Pons (tissue), 1 donor: Measurements from ENCODE around the gene RNASEH2A.
"Not testable (repeated sequence)": the region's sequence is repeated elsewhere in the genome, so short reads cannot be mapped to it uniquely, and the experiment has no call there.

Source experiments
- DNase-seq: peaks from one replicate; pipeline ENCODE4 v3.0.0-alpha.2; 2016; ENCODE audit warnings: low spot score

Gene RNASEH2A

GRCh38 chr19:12833418-12833737 lies 27.0 kb downstream of the RNASEH2A start:
- DNase-seq: no peak

DNA sequence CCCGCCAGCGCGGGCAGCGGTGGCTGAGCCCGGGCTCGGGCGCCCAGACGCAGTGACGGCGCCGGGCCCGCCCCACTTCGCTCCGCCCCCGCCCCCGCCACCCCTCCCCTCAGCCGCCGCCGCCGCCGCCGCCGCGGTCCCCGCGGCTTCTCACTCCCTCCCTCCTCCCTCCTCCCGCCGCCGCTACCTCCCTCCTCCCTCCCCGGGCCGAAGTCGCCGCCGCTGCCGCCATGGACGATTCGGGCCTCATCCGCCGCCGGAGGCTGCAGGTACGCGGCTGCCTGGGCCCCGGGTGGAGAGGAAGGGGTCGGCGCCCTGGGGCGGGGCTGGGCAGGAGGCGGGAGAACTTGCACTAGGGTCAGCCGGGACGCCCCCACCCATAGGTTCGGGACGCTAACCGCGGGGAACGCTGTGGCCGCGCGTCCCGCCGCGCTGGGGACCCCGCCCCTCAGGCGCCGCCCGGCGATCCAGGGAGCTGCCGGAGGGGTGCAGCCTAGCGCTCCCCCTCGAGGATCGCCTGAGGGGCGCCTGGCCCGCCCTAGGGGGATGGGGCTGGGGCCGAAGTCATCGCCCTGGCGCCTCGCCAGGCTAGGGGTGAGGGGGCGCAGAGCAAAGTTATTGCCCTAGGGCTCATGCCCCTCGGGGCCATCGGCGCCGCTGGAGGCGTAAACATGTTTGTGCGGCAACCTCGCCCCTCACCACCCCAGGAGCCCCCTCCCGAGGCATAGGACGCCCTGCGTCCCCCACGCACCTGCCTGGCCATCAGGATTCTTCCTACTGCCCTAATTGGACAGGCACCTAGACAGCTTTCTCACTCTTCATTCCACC lies 27.6 kb downstream of the RNASEH2A start:
- no peak for DNase-seq

- no peak for DNase-seq
Measured at GRCh38 chr19:12834566-12834943, 28.2 kb downstream of the RNASEH2A start, which contains the start of gene RTBDN. TSS of gene RTBDN (minus strand) at chr19:12834579. CDS start at chr19:12829979, 4,600 bp downstream.

- no peak for DNase-seq
Measured at GRCh38 chr19:12834976-12835757, 28.8 kb downstream of the RNASEH2A start.

GRCh38 chr19:12836529-12836863 lies 30.1 kb downstream of the RNASEH2A start:
- no peak for DNase-seq

DNA sequence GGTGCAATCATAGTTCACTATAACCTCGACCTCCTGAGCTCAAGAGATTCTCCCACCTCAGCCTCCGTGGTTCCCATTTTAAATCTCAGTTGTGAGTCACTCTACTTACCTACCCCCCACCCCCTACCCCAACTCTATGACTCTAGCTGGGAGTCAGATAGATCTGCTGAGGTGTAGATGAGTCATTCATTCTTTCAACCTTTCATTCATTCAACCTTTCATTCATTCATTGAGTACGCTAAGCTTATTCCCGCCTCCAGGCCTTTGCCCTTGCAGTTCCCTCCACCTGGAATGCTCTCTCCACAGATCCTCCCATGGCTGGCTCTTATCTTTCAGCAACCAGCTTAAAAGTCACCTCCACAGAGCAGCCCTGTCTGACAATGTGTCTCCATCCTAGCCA lies 30.8 kb downstream of the RNASEH2A start:
- DNase-seq: no peak

- DNase-seq: no peak
Measured at GRCh38 chr19:12838182-12838885, 31.9 kb downstream of the RNASEH2A start, which contains the start of gene MAST1. TSS of gene MAST1 (plus strand) at chr19:12838515. CDS start at chr19:12838573, 58 bp downstream.

DNA sequence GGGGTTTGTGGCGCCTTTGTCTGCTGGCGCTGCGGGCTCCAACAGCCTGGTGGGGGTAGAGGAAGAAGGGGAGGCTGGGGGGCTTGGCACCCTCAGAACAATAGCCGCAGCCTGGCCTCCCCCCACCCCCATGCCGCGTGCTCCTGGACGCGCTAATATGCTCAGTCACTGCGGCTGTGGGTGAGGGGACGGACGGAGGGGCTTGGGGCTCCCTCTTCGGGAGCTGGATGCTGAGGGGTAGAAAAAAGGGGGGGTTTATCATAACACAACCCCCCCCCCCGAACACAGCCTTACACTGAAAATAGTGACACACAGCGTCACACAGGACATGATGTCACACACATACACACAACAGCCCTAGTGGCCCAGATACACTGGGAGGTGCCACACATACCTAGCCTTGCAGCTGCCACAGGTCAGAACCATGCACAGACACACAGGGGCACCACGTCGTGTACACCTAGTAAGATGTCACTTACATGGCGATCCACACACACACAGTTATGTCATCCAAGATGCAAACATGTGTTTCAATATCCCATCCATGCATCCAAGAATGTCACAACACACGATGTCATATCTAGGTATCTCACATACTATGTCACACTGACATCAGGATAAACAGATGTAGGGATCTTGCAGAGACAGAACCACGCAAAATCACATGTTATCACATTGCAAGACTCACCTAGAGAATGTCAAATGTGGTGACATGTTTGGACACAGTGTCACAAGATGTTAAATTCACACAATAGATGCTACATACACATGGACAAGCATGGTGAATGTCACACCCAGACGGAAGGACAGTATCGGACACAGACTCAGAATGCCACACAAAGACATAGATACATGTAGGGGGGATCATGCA lies 32.7 kb downstream of the RNASEH2A start:
- no peak for DNase-seq

DNA sequence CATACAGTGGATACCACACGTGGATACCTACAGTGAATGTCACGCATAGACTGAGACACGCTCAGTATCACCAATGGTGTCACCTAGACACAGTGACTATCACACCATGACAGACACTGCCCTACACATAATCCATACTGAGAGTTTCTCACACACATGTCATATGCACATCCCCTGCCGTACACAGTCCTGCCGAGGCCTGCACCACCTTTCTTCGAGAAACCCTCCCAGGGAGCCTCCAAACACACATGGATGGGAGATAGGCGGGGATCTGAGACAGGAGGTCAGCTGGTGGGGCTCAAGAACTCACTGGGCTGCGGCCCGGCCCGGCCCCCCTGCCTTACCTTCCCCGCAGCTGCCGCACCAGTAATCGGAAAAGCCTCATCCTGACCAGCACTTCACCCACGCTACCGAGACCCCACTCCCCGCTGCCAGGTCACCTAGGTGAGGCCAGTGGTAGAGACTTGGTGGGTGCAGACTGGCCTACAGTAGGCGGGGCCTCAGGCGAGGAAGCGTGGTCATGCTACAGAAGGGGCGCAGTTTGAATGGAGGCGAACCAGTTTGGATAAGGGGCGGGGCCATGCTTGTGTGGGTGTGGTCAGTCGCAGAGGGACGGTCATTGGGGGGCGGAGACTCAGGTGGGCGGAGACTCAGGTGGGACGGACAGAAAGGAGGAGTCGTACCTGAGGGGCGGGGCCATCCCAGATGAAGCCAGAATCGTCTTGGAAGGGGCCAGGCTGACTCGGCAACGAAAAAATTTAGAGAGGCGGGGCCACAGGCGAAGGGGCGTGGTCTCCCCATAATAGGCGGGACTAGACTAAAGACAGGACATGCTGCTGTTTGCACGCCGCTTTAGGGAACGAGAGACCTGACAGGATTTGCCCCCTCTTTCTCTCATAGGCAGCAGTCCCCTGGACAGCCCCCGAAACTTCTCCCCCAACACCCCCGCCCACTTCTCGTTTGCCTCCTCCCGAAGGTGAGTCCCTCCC lies 34.0 kb downstream of the RNASEH2A start:
- no peak for DNase-seq

DNA sequence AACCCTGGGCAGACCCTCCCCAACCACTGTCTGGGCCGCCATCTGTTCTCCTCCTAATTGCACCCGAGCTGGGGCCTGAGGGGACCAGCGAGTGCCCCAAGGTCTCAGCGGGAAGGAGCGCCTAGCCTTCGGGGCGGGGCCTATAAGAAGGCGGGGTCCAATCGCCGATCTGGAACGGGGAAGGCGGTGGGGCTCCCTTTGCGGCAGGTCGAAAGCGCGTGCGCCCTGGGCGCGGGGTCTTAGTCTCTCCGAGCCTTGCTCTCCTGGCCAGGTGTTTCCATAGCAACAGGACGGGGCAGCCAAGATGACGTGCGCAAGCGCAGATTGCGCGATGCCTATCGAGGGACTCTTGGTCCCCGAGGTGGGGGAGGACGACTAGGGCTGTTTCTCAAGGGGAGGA lies 34.7 kb downstream of the RNASEH2A start:
- no peak for DNase-seq

DNA sequence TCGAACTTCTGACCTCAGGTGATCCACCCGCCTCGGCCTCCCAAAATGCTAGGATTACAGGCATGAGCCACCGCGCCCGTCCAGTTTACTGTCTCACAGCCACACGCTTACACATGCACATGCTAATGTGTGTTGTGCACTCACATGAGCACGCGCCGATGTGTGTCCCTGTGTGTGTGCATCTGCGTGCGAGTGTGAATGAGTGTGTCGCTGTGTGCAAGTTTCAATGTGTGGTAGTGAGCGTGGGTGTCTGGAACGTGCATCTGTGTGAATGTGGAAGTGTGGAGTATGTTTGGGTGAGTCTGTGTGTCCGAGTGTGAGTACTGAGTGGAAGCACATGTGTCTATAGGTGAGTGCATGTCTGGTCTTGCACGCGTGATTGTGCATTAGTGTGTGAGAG lies 36.1 kb downstream of the RNASEH2A start:
- DNase-seq: no peak

DNA sequence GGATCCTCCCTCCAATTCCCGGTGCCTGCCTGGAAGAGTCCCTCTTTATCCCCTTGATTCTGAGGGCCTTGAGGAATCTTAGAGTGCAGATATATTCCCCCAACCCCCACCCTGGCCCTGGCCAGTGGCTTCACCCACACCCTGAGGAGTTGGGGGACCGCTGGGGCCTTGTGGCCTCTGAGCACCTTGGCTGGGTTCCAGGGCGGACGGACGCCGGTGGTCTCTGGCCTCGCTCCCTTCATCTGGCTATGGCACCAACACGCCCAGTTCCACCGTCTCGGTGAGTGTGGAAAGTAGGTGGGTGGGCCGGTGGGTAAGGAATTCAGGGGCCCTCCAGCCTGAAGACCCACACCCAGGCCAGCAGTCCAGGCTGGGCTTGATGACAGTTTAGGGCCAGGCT lies 36.9 kb downstream of the RNASEH2A start:
- no peak for DNase-seq

- no peak for DNase-seq
Measured at GRCh38 chr19:12843999-12844732, 37.8 kb downstream of the RNASEH2A start.

DNA sequence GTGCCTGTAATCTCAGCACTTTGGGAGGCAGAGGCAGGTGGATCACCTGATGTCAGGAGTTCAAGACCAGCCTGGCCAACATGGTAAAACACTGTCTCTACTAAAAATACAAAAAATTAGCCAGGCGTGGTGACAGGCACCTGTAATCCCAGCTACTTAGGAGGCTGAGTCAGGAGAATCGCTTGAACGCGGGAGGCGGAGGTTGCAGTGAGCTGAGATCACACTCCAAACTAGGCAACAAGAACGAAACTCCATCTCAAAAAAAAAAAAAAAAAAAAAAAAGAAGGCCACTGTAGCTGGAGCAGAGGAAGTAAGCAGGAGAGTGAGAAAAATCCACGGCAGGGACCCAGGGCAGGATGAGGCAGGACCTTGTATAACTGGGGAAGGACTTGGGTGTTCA lies 40.2 kb downstream of the RNASEH2A start:
- not testable (repeated sequence) for DNase-seq

GRCh38 chr19:12847159-12848139 lies 41.1 kb downstream of the RNASEH2A start:
- peak; percentile 58 for DNase-seq

DNA sequence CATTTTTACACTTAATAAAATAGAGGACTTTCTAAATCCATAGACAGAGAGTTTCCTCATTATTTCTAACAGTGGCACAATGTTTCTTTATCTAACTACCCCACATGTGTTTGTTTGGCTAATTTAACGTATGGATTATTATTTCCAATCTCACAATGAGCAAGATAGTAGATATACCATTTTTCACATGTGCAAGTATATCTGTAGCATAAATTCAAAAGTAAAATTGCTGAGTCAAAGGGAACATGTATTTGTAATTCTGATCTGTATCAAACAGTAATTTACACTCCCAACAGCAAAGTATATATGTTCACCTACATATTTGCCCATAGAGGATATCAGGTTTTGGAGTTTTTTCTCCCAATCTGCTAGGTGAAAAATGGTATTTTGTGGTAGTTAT lies 50.3 kb downstream of the RNASEH2A start:
- DNase-seq: no peak

DNA sequence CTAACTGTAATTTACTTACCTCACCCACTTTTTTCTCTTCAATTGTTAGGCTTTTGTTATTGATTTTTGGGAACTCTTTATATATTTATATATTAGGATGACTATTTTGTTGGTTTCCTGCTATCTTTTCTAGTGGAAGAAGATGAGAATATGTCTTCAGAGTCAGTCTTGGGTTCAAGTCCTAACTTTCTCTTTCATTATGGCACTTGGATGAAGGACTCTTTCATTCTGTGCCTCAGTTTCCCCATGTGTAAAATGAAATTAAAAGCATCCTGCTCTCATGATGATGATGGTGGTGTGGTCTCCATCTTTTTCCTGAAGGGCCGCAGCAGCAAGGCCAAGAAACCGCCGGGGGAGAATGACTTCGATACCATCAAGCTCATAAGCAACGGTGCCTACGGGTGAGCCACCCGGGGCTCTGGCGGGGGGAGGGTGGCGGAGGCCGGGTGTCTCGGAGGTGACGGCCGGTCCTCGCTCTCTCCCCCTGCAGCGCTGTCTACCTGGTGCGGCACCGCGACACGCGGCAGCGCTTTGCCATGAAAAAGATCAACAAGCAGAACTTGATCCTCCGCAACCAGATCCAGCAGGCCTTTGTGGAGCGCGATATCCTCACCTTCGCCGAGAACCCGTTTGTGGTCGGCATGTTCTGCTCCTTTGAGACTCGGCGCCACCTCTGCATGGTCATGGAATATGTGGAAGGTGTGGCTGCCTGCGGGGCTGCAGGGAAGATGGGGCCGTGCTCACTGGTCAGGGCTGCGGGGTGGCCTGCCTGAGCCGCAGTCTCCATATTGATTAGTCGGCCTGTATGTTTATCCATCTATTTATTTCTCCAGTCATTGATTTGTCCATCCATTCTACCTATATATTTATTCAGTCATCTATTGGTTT lies 51.9 kb downstream of the RNASEH2A start:
- DNase-seq: no peak

DNA sequence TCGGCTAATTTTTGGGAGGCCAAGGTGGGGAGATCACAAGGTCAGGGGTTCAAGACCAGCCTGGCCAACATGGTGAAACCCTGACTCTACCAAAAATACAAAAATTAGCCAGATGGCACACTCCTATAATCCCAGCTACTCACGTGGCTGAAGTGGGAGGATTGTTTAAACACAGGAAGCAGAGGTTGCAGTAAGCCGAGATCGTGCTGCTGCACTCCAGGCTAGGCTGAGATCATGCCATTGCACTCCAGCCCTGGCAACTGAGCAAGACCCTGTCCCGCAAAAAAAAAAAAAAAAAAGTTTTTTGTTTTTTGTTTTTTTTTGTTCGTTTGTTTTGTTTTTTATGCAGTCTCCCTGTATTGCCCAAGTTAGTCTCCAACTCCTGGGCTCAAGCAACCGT lies 53.2 kb downstream of the RNASEH2A start:
- DNase-seq: no peak
